Trophoblast cell (in vitro differentiated cells and primary cell): ENCODE measurements around the gene PKIB.

ENCODE experiments used
- DNase-seq, 2 donors: peaks; one replicate each; pipeline ENCODE4 v3.0.0-alpha.2; 2016
- H2AFZ ChIP-seq: 2 replicates; pipeline ENCODE4 v1.6.1; 2013; ENCODE audit warnings: low read length, moderate library complexity, mild to moderate bottlenecking; ENCODE audit not compliant: insufficient read depth, poor library complexity
- H2AK5ac ChIP-seq: 2 replicates; pipeline ENCODE4 v1.6.1; 2013; ENCODE audit warnings: mild to moderate bottlenecking, low read length
- H2BK120ac ChIP-seq: 2 replicates; pipeline ENCODE4 v1.6.1; 2013; ENCODE audit warnings: low read length, mild to moderate bottlenecking, moderate library complexity; ENCODE audit not compliant: insufficient read depth, poor library complexity
- H2BK12ac ChIP-seq: 2 replicates; pipeline ENCODE4 v1.6.1; 2013; ENCODE audit warnings: mild to moderate bottlenecking, low read length, moderate library complexity
- H2BK5ac ChIP-seq: 2 replicates; pipeline ENCODE4 v1.6.1; 2013; ENCODE audit warnings: low read length, low read depth, moderate library complexity, mild to moderate bottlenecking; ENCODE audit not compliant: poor library complexity
- H3K14ac ChIP-seq: 2 replicates; pipeline ENCODE4 v1.6.1; 2013; ENCODE audit warnings: mild to moderate bottlenecking, low read length
- H3K18ac ChIP-seq: 2 replicates; pipeline ENCODE4 v1.6.1; 2013; ENCODE audit warnings: mild to moderate bottlenecking, low read length
- H3K23ac ChIP-seq: 2 replicates; pipeline ENCODE4 v1.6.1; 2013; ENCODE audit warnings: low read length
- H3K27ac ChIP-seq: 2 replicates; pipeline ENCODE4 v1.5.1; 2013; ENCODE audit warnings: low read depth, mild to moderate bottlenecking, inconsistent platforms, low read length, moderate library complexity
- H3K27me3 ChIP-seq: 2 replicates; pipeline ENCODE4 v1.6.1; 2013; ENCODE audit warnings: inconsistent platforms, mild to moderate bottlenecking, low read length, moderate library complexity; ENCODE audit not compliant: insufficient read depth
- H3K36me3 ChIP-seq, 2 experiments: 1 replicate in 1 of 2; 2 replicates in 1 of 2; pipeline ENCODE4 v1.6.1; 2013; ENCODE audit warnings: low read length in 2 of 2, mild to moderate bottlenecking in 2 of 2, moderate library complexity in 1 of 2; ENCODE audit not compliant: insufficient read depth in 2 of 2, control insufficient read depth in 1 of 2
- H3K4ac ChIP-seq: 2 replicates; pipeline ENCODE4 v1.6.1; 2013; ENCODE audit warnings: low read depth, mild to moderate bottlenecking, low read length, moderate library complexity
- H3K4me1 ChIP-seq, 2 experiments: 1 replicate in 1 of 2; 2 replicates in 1 of 2; pipeline ENCODE4 v1.6.1; 2013; ENCODE audit warnings: low read length in 2 of 2, mild to moderate bottlenecking in 2 of 2, moderate library complexity in 1 of 2; ENCODE audit not compliant: insufficient read depth in 2 of 2, control insufficient read depth in 1 of 2
- H3K4me2 ChIP-seq: 2 replicates; pipeline ENCODE4 v1.6.1; 2013; ENCODE audit warnings: inconsistent platforms, mild to moderate bottlenecking, low read length, moderate library complexity
- H3K4me3 ChIP-seq: 2 replicates; pipeline ENCODE4 v1.5.1; 2013; ENCODE audit warnings: mild to moderate bottlenecking, low read depth, low read length, inconsistent platforms
- H3K79me1 ChIP-seq: one replicate; pipeline ENCODE4 v1.6.1; 2013; ENCODE audit warnings: low read length
- H3K79me2 ChIP-seq: 2 replicates; pipeline ENCODE4 v1.6.1; 2013; ENCODE audit warnings: low read length, mild to moderate bottlenecking; ENCODE audit not compliant: control insufficient read depth, insufficient read depth, poor library complexity
- H3K9ac ChIP-seq: 2 replicates; pipeline ENCODE4 v1.6.1; 2013; ENCODE audit warnings: mild to moderate bottlenecking, low read length
- H3K9me3 ChIP-seq: 2 replicates; pipeline ENCODE4 v1.6.1; 2013; ENCODE audit warnings: low read depth, mild to moderate bottlenecking, control low read depth, inconsistent platforms, low read length; ENCODE audit not compliant: insufficient read depth
- H4K12ac ChIP-seq: 2 replicates; pipeline ENCODE4 v1.6.1; 2013; ENCODE audit warnings: low read depth, mild to moderate bottlenecking, low read length, moderate library complexity
- H4K8ac ChIP-seq: 2 replicates; pipeline ENCODE4 v1.6.1; 2013; ENCODE audit warnings: low read depth, mild to moderate bottlenecking, low read length, moderate library complexity
- H4K91ac ChIP-seq: one replicate; pipeline ENCODE4 v1.6.1; 2013; ENCODE audit warnings: low read depth, mild to moderate bottlenecking, low read length, moderate library complexity
- WGBS: extraction: QIAGEN DNeasy Blood & Tissue Kit; methylation state at CpG from one replicate; pipeline ENCODE4 v1.1.7; 2013; ENCODE audit warnings: missing lambda C conversion rate; ENCODE audit not compliant: insufficient read length, insufficient coverage; ENCODE audit errors: extremely low coverage; 5-methylcytosine and 5-hydroxymethylcytosine counted together

The PKIB gene

GRCh38 chr6:122650403-122650802 lies 40.2 kb downstream of the PKIB start:
- no peaks in the 10 kb centered on the region for H3K36me3 ChIP-seq
- H2BK12ac ChIP-seq, result no peak overlapping the region
- H3K4me2 ChIP-seq, result no peak overlapping the region
- H2BK5ac ChIP-seq, result no peak overlapping the region
- H2AFZ ChIP-seq, result no peak overlapping the region
- no peak overlapping the region for H3K18ac ChIP-seq
- no peak overlapping the region for H3K4ac ChIP-seq
- H3K79me1 ChIP-seq, result peaks cover 5% of the 10 kb centered on the region
- H3K4me1 ChIP-seq, result peaks cover 2 to 5% of the 10 kb centered on the region in 2 experiments
- no peaks in the 10 kb centered on the region for H3K9me3 ChIP-seq
- no peak overlapping the region for H4K12ac ChIP-seq
- H3K9ac ChIP-seq, result no peak overlapping the region
- no peak for DNase-seq
- no peak overlapping the region for H2BK120ac ChIP-seq
- H4K8ac ChIP-seq, result no peak overlapping the region
- no peak overlapping the region for H3K14ac ChIP-seq
- H3K4me3 ChIP-seq, result no peak overlapping the region
- H3K27me3 ChIP-seq, result no peaks in the 10 kb centered on the region
- H2AK5ac ChIP-seq, result no peak overlapping the region
- no peak overlapping the region for H4K91ac ChIP-seq
- H3K23ac ChIP-seq, result no peak overlapping the region
- H3K79me2 ChIP-seq, result no peaks in the 10 kb centered on the region
- H3K27ac ChIP-seq, result no peak overlapping the region

GRCh38 chr6:122651031-122651430 lies 40.8 kb downstream of the PKIB start:
- no CpG with 5 or more reads among the region's 3 CpGs for WGBS

DNA sequence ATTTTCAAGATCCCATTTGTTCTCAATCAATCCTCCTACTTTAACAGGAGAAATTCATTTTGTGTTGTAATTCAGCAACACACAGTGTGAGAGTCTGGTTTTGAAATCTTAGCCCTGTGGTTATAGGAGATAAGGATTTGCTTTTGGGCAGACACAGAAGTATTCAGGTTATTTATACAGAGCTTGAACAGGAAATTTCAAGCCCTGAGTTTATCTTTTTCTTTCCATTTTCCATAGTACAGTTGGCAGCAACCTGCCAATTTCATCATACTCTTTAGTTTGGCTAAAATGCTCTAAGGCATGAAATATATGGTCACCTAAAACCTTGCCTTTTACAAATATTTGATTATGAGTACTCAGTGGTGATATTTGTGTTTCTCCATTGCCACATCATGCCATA lies 41.4 kb downstream of the PKIB start:
- Histone ChIP-seq H3K14ac (no peak overlapping the region), H3K9me3 (no peaks in the 10 kb centered on the region), H3K18ac (no peak overlapping the region), H3K9ac (no peak overlapping the region), H4K91ac (no peak overlapping the region), H2AFZ (no peak overlapping the region), H3K4ac (no peak overlapping the region), H3K36me3 (no peaks in the 10 kb centered on the region), H4K12ac (no peak overlapping the region), H3K4me1 (peaks cover 2 to 5% of the 10 kb centered on the region in 2 experiments), H2BK120ac (no peak overlapping the region), H2AK5ac (no peak overlapping the region), H3K79me2 (no peaks in the 10 kb centered on the region), H3K79me1 (peaks cover 5% of the 10 kb centered on the region), H3K27me3 (no peaks in the 10 kb centered on the region), H3K27ac (no peak overlapping the region), H4K8ac (no peak overlapping the region), H2BK5ac (no peak overlapping the region), H3K4me3 (no peak overlapping the region), H3K4me2 (no peak overlapping the region), H2BK12ac (no peak overlapping the region), H3K23ac (no peak overlapping the region)
- DNase-seq, result peak; percentile 34 to 84

More at GRCh38 chr6:122651031-122651430, 40.8 kb downstream of the PKIB start:
- H3K4me1 ChIP-seq, result peaks cover 2 to 5% of the 10 kb centered on the region in 2 experiments
- no peak overlapping the region for H3K14ac ChIP-seq
- no peak overlapping the region for H4K91ac ChIP-seq
- H2AK5ac ChIP-seq, result no peak overlapping the region
- no peak overlapping the region for H2BK120ac ChIP-seq
- DNase-seq, result no peak
- H3K18ac ChIP-seq, result no peak overlapping the region
- no peak overlapping the region for H3K27ac ChIP-seq
- no peaks in the 10 kb centered on the region for H3K36me3 ChIP-seq
- no peak overlapping the region for H3K4ac ChIP-seq
- no peak overlapping the region for H4K12ac ChIP-seq
- H3K79me1 ChIP-seq, result peaks cover 5% of the 10 kb centered on the region
- H3K9ac ChIP-seq, result no peak overlapping the region
- H2BK12ac ChIP-seq, result no peak overlapping the region
- H3K23ac ChIP-seq, result no peak overlapping the region
- H3K27me3 ChIP-seq, result no peaks in the 10 kb centered on the region
- H3K79me2 ChIP-seq, result no peaks in the 10 kb centered on the region
- H3K4me3 ChIP-seq, result no peak overlapping the region
- no peak overlapping the region for H3K4me2 ChIP-seq
- no peaks in the 10 kb centered on the region for H3K9me3 ChIP-seq
- H2BK5ac ChIP-seq, result no peak overlapping the region
- H2AFZ ChIP-seq, result no peak overlapping the region
- H4K8ac ChIP-seq, result no peak overlapping the region

DNA sequence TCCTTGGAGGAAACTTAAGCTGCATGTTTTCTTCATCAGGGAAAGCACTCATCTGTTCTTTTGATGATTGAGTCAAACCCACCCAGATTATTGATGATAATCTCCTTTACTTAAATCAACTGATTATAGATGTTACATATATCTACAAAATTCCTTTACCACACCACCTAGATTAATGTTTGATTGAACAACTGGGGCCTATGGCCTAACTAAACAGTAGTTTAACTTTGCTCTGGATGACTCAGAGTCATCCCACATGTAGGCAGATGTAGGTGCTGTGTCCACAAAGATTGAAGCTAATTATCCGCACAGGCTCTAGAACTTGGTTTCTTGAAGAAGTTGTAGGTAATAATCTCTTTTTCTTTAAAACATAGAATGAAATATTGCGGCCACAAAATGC lies 42.2 kb downstream of the PKIB start:
- H3K27ac ChIP-seq, result peak overlapping the region; percentile 58
- no peak overlapping the region for H4K8ac ChIP-seq
- no peak overlapping the region for H3K23ac ChIP-seq
- no peak overlapping the region for H2AK5ac ChIP-seq
- H3K36me3 ChIP-seq, result no peaks in the 10 kb centered on the region
- H3K79me1 ChIP-seq, result peaks cover 5% of the 10 kb centered on the region
- no peak overlapping the region for H4K91ac ChIP-seq
- H2AFZ ChIP-seq, result no peak overlapping the region
- no peak overlapping the region for H3K9ac ChIP-seq
- no peak overlapping the region for H2BK12ac ChIP-seq
- DNase-seq, result peak; percentile 6 to 74
- H3K14ac ChIP-seq, result no peak overlapping the region
- H2BK5ac ChIP-seq, result peak overlapping the region; percentile 65
- no peaks in the 10 kb centered on the region for H3K79me2 ChIP-seq
- H3K4ac ChIP-seq, result no peak overlapping the region
- H3K18ac ChIP-seq, result no peak overlapping the region
- peaks cover 2 to 5% of the 10 kb centered on the region in 2 experiments for H3K4me1 ChIP-seq
- no peak overlapping the region for H2BK120ac ChIP-seq
- H4K12ac ChIP-seq, result no peak overlapping the region
- no peak overlapping the region for H3K4me3 ChIP-seq
- no peak overlapping the region for H3K4me2 ChIP-seq
- no peaks in the 10 kb centered on the region for H3K27me3 ChIP-seq
- H3K9me3 ChIP-seq, result no peaks in the 10 kb centered on the region
- WGBS, result no CpG with 5 or more reads among the region's 2 CpGs
